ENCODE measurements around the gene SMC2.

Gene SMC2

DNA sequence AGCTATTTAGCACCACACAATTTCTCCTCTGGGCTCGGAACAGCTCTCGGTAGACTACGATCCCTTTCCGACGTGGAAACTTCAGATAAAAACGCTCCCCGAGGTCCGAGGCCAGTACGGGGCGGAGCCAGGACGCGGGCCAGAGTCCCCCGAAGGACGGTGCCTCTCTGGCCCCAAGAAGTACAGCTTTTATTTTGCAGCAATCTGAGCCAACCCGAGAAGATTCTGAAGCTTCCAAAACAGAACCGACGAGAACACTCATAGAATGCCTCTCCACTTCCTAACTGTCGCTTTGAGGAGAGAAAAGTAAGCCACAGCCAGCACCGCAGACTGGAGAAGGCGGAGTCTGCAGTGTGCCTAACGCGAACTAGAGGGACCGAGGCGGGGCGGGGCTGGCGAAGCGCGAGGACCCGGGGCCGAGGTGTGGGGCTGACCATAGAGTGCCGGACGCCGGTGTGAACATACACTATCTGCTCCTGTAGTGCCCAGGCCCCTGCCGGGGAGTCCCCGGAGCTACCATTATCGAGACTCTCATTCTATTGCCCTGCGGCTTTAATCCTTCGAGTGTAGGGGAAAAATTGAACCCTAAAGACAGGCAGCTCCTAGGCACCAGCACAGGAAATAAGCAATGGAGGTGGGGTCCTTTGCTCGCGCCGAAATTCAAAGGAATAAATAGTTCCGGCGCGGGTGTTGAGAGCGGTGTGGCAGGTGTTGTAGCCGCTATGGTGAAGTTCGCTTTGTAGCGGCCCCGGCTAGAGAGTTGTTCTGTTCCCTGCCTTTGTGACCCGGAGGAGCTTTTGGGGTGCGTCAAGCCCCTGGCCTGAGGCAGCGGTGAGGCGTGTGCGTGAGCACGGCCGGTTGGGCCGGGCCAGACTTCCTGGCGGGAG is at the start of gene SMC2:
SMC2 (plus strand) TSS at position 663 of the 887 bp plus-strand sequence. CDS start 1,076 bp downstream, outside the sequence.
- peak within 1 kb of the TSS; percentile 72 to 100 (median 98) for H3K27ac ChIP-seq
- peak within 1 kb of the TSS; percentile 65 to 87 (median 76) for H3K4me3 ChIP-seq

- Histone ChIP-seq H3K4me3 (no peak overlapping the region), H3K27ac (no peak overlapping the region)
Observed at GRCh38 chr9:104068546-104068945, 25.6 kb upstream of the SMC2 start.

GRCh38 chr9:104069288-104069687 is 24.8 kb upstream of the SMC2 start:
- no peak overlapping the region for H3K4me3 ChIP-seq
- no peak overlapping the region for H3K27ac ChIP-seq

DNA sequence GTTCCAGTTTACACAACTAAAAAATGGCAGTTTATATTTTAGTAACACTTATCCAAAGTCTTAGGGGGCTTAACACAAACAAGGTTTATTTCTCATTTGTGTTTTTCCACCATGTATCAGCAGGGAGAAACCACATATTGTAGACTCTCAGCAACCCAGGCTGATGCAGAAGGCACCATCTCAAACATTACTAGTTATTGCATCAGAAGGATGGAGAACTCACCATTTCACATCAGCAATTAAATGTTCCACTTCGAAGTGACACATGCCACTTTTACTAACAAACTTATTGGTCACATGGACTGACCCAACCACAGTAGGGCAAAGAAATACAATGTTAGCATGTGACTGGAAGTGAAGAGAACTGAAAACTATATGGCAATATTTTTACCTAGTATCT is 22.5 kb upstream of the SMC2 start:
- Histone ChIP-seq H3K27ac (no peak overlapping the region), H3K4me3 (no peak overlapping the region)

DNA sequence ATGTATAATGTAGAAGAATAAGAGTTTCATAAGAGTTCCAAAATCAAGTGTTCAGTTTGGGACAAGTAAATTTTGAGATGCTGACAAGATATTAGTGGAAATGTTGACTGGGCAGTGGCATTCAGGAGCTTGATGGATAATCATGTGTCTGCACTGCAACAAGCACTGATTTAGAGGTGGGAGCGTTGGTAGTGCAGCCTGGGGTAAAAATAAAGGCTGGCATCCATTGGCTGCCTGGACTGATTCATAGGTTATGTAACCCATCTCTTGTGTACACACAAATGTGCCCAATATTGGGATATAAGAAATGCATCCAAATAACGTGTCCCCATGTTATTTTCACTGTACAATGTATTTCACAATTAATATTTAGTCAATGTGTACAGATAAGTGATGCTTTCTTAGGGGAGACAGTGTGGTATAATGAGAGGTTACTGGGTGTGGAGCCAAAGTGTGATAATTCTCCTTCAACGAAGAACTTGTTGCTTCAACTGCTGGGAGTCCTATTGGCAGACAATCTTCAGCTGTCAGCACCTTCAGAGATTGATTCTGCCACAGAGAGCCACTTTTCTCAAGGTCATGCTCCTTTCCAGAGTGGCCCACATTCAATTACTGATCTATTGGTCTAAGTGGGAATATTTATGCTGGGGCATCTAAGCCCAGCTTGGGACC is 20.9 kb upstream of the SMC2 start:
- H3K27ac ChIP-seq = no peak overlapping the region
- no peak overlapping the region for H3K4me3 ChIP-seq

DNA sequence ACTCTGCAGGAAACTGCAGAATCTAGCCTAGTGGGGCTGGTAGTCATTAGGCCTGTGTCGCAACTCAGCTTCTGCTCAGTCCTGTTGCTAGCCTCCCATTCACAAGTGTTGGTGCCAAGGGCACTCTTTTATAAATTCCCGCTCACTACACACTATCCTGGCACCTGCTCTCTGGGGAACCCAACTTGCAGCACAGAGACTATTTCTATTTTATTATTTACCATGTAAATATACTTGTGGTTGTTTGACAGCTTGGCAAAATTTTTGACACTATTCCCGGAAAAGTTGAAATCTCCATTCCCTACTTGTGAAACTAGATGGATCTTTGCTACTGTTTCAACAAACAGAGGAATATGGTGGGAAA is 20.4 kb upstream of the SMC2 start:
- H3K4me3 ChIP-seq = no peak overlapping the region
- no peak overlapping the region for H3K27ac ChIP-seq

- H3K27ac ChIP-seq = no peak overlapping the region
- no peak overlapping the region for H3K4me3 ChIP-seq
Observed at GRCh38 chr9:104074876-104075275, 19.2 kb upstream of the SMC2 start.

DNA sequence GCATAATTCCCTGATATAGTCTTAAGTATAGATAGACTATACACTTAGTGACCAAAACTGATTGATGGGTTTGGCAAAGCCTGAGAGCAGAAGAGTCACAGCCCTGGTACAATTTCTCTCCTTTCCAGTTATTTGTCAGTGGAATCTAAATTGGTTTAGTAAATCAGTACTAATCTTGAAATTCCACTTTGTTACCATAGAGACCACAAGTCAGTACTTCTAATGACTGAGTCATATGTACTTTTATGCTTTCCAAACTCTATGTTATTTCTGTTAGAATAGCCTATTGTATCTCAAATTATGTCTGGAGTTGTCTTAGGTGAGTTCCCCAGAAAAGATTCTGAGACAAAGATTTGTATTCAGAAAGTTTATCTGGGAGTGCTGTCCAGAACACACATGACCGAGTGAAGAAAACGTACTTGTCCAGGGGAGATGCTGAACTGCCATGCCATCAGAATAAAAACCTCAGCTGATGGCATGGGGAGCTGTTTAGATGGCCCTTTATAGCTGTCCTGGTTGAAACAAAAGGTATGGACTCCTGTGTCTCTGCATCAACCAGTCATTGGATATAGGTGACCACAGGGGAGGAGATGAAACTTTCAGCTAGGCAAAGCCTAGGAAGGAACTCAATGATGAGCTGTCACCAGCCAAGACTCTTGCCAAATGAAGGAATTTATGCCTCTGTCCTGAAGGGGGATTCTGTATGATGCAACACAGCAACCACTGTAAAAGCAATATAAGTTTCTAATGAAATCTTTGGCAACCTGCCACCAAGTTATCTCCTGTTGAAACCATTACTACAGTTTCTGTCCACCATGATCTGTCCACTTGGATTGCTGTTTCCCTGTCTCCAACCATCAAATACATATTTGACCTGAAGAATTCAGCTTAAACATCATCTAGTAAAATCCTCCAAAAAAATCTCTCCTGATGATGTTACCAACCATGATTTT is 18.0 kb upstream of the SMC2 start:
- H3K4me3 ChIP-seq = no peak overlapping the region
- H3K27ac ChIP-seq = no peak overlapping the region

DNA sequence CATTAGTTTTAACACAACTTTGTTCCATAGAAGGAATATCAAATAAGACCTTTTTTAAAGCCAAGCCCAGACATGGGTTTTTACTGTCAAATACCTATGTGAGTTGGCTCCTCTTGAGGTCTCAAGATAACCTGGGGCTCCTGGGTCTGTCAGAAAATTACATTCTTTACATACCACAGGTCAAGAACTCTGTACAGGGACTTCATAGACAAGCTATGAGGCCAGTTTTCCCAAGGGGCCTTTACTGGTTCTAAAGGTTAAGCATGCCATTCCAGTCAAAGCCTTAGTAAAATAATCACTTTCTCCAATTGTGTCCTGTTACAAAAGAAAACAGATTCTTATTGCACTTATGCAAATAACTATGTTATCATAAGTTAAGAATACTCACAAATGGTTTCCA is 15.5 kb upstream of the SMC2 start:
- Histone ChIP-seq H3K27ac (no peak overlapping the region), H3K4me3 (no peak overlapping the region)

DNA sequence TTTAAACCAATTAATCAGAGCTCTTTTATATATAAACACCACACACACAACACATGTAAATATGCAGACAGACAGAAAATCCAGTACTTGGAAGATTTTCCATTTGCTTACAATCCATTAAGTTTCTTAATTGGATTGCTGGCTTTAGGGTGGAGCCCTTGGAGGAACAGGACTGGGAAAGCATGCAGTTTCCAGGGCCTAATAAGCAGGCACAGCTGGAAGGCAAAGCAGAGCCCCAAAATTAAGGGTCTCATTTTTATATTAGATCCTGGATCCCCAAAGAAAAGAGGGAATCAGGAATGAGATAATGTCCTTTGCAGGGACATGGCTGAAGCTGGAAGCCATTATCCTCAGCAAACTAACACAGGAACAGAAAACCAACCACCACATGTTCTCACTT is 13.1 kb upstream of the SMC2 start:
- H3K4me3 ChIP-seq = no peak overlapping the region
- H3K27ac ChIP-seq = no peak overlapping the region

GRCh38 chr9:104082168-104082567 is 11.9 kb upstream of the SMC2 start:
- Histone ChIP-seq H3K27ac (no peak overlapping the region), H3K4me3 (no peak overlapping the region)

DNA sequence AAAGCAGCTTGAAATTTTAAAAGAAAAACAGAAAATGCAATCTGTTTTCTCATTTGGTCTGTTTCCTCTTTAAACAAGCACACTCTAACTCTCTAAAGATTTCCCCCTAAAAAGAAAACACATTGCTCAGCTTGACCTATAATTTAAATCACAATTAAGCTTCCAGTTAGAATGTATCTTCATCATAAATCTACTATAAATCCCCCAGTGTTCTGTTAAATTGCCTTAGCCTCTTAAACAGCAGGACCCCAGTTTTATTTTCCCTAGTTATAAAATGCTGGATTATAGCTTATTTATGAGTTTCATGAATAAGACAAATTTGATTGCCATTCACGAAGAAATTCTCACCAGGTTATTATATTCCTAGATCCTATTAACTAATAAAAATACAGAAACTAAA is 8.6 kb upstream of the SMC2 start:
- H3K27ac ChIP-seq = no peak overlapping the region
- H3K4me3 ChIP-seq = no peak overlapping the region

- no peak overlapping the region for H3K27ac ChIP-seq
Observed at GRCh38 chr9:104087894-104088293, 6.2 kb upstream of the SMC2 start.

DNA sequence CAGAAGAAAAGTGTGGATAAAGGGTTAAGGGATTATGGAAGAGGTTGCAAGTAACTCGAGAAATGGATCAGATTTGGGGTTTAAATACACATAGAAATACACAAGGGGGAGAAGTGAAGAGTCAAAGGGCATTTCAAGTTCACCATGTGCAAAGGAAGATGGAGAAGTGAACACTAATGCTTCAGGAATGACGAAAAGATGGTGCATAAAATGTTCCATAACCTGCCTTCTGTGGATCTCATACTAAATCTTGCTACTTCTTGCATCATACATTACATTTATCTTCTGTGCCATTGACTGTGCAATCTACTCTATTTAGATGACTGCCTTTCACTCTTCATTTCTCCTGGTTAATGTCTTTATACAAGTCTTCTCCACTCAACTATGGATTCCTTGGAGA is 5.7 kb upstream of the SMC2 start:
- Histone ChIP-seq H3K4me3 (no peak overlapping the region), H3K27ac (no peak overlapping the region)

More at GRCh38 chr9:104087894-104088293, 6.2 kb upstream of the SMC2 start:
- H3K4me3 ChIP-seq = no peak overlapping the region

DNA sequence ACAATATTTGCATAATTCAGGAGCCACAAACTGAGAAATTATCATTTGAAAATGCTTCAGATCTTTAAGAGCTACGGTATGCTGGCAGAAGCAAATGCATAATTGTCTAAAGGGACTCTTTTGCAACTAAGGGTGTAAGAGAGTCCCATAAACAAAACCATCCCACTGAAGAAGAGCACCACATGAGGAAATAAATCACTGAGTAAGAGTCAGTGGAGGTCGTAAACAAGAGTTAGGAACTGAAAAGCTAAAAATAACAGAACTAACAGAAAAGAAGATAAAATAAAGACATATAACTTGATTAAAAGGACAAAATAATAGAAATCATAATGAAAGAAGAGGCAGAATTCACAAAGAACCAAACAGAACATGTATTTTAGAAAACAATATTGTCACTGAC is 3.5 kb upstream of the SMC2 start:
- H3K27ac ChIP-seq = peak overlapping the region in 1 of 21 experiments; percentile 42
- no peak overlapping the region for H3K4me3 ChIP-seq

GRCh38 chr9:104091116-104091515 is 3.0 kb upstream of the SMC2 start:
- peak overlapping the region in 3 of 21 experiments; percentile 18 to 65 (median 42) for H3K27ac ChIP-seq
- no peak overlapping the region for H3K4me3 ChIP-seq

DNA sequence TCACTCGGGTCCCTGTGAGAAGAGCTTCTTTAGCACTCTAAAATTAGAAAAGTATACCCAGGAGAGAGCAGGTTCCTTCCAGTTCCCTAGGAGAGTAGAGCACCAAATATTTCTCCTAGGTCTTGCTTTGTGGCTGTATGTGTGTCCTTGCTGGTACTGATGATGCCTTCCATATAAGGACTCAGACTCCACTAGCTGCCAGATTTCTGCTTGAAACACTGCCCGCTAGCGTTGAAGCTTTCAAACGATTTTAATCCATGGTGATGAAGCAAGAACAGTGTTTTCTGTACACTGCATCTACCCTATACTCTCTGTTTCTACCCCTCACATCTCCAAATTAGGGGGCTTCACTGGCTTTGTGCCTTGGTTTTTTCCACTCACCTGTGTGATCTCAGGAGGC is 2.4 kb upstream of the SMC2 start:
- Histone ChIP-seq H3K4me3 (no peak overlapping the region), H3K27ac (peak overlapping the region in 3 of 21 experiments; percentile 18 to 65 (median 42))

- Histone ChIP-seq H3K27ac (peak overlapping the region in 1 of 21 experiments; percentile 98), H3K4me3 (no peak overlapping the region)
Observed at GRCh38 chr9:104092192-104092591, 1.9 kb upstream of the SMC2 start.

DNA sequence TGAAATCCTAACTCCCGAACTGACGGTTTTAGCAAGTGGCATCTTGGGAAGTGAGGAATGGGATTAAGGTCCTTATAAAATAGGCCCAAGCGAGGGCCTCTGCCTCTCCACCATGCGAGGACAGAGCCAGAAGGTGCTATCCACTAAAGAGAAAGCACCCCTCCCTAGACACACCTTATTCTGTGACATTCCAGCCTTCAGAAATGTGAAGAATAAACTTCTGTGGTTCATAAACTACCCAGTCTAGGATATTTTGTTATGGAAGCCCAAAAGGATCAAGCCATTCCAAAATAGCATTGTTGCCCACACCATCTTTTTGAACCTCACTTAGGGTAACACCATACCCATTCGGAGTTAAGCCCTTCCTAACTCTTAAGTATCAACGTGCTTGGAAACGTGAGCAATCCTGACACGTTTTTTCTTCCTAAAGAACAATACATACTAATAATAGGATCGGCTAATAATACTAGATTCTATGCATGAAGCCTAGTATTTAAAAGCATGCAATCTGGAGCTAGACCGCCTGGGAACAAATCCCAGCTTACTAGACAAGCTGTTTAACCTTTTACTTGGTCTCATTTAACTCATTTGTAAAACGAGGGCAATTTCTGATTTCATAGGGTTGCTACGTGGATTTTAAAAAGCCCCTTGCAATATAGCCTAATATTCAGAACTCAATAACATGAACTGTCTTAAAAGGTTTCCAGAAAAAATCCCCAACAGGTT is 1.1 kb upstream of the SMC2 start:
- H3K4me3 ChIP-seq = peak overlapping the region; percentile 65 to 87 (median 76)
- peak overlapping the region; percentile 72 to 100 (median 98) for H3K27ac ChIP-seq
